ENCODE data around the gene CHTF18. TPM values are rescaled to one million over a fixed set of nuclear protein-coding genes. Genes with fewer than 3 reads are reported as not detected.

Gene CHTF18
- total and polyA plus RNA-seq, 9 of the 15 experiments (the other 6 are each of a cell fraction or from before 2014, with no cell fraction given): 2.5 to 123 (median 17.0) TPM

DNA sequence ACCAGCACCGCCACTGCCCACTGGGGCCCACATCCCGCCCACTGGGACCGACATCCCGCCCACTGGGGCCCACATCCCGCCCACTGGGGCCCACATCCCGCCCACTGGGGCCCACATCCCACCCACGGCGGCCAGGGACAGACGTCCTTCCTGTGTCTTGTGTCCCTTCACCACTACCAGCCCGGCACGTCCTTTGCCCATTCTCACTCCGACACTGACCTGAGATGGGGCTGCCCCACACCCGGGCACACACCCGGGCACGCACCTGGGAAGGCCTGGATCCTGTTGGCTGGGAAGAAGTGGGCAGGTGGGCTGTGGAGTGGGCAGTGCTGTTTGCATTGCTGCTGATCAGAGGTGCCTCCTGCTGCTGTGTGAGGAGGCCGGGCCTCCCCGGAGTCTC is 40.5 kb downstream of the CHTF18 start:
- POLR2A ChIA-PET: no interaction called here
- FAIRE-seq (no peak), ATAC-seq (no peak), DNase-seq (ENCODE audit: extremely low read depth in 1 of 4, low spot score in 3 of 4) (no peak)
- no peak overlapping the region for H3K4me2 ChIP-seq (ENCODE audit: insufficient read depth, low read length)
- TF ChIP-seq, protein P1, sequence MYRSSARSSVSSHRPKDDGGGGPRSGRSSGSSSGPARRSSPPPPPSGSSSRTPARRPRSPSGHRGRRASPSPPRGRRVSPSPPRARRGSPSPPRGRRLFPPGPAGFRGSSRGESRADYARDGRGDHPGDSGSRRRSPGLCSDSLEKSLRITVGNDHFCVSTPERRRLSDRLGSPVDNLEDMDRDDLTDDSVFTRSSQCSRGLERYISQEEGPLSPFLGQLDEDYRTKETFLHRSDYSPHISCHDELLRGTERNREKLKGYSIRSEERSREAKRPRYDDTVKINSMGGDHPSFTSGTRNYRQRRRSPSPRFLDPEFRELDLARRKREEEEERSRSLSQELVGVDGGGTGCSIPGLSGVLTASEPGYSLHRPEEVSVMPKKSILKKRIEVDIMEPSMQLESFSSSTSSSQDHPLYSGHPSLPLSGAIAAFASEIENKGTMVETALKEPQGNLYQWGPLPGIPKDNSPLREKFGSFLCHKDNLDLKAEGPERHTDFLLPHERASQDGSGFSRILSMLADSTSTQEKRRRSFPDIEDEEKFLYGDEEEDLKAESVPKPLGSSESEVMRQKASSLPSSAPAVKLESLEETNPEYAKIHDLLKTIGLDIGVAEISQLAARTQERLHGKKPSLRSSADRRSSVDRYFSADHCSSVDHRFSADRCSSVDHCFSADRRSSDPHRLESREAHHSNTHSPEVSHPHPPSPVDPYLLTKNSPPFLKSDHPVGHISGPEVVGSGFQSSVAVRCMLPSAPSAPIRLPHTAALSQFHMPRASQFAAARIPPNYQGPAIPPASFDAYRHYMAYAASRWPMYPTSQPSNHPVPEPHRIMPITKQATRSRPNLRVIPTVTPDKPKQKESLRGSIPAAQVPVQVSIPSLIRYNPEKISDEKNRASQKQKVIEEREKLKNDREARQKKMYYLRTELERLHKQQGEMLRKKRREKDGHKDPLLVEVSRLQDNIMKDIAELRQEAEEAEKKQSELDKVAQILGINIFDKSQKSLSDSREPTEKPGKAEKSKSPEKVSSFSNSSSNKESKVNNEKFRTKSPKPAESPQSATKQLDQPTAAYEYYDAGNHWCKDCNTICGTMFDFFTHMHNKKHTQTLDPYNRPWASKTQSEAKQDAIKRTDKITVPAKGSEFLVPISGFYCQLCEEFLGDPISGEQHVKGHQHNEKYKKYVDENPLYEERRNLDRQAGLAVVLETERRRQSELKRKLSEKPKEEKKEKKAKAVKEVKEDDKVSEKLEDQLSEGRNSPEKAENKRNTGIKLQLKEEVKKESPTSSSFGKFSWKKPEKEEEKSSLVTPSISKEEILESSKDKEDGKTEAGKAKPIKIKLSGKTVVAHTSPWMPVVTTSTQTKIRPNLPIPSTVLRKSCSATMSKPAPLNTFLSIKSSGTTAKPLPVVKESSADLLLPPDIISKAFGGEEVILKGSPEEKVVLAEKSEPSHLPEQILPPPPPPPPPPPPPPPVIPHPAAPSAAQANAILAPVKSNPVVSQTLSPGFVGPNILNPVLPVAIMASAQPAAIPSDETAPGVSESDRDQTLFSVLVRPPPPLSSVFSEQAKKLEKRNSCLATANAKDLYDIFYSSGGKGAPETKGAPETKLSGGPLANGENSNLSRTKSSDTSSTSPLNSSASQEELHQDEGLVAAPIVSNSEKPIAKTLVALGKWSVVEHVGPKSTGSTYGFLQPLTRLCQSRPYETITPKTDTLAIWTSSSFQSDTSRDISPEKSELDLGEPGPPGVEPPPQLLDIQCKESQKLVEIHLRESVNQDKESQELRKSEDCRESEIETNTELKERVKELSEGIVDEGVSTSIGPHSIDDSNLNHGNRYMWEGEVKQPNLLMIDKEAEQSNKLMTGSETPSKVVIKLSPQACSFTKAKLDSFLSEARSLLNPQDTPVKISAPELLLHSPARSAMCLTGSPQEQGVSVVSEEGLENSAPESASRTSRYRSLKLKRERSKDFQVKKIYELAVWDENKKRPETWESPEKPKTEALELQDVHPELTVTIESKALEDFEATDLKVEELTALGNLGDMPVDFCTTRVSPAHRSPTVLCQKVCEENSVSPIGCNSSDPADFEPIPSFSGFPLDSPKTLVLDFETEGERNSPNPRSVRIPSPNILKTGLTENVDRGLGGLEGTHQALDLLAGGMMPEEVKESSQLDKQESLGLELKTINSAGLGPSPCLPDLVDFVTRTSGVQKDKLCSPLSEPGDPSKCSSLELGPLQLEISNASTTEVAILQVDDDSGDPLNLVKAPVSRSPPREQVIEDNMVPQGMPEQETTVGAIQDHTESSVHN (IDR thresholded peaks at IDR 0.05; ENCODE audit: borderline replicate concordance in 1 of 2, low read depth in 1 of 2): no peak
- no peak for TF ChIP-seq E2F3 (CRISPR knock-in tag; IDR thresholded peaks at IDR 0.05)
- TF ChIP-seq NCOA6 (IDR thresholded peaks at IDR 0.05): no peak
- no peak for TF ChIP-seq FOXJ3 (CRISPR knock-in tag; IDR thresholded peaks at IDR 0.05)
- no peak for TF ChIP-seq BRF1 (IDR thresholded peaks at IDR 0.05; ENCODE audit: borderline replicate concordance, extremely low read depth, insufficient read length)
- no peak for TF ChIP-seq LCOR (CRISPR knock-in tag; IDR thresholded peaks at IDR 0.05)
- TF ChIP-seq CREB1 (IDR thresholded peaks at IDR 0.05): no peak
- TF ChIP-seq CREB1 (CRISPR knock-in tag; IDR thresholded peaks at IDR 0.05): no peak
- no peak for TF ChIP-seq MYC (IDR thresholded peaks at IDR 0.05; ENCODE audit: low read depth, low read length)
- no peak for TF ChIP-seq MYC (CRISPR knock-in tag; IDR thresholded peaks at IDR 0.05; ENCODE audit: borderline replicate concordance, low read depth)
- TF ChIP-seq POLR3A (IDR thresholded peaks at IDR 0.05; ENCODE audit: borderline replicate concordance, extremely low read depth, insufficient read depth, insufficient read length): no peak
- no peak for TF ChIP-seq XRCC3 (IDR thresholded peaks at IDR 0.05)
- H4K20me1 ChIP-seq (replicated peaks; ENCODE audit: control insufficient read depth, insufficient read depth, low read length): no peaks in the 10 kb centered on the region
- H2AFZ ChIP-seq (ENCODE audit: low read depth, low read length): no peak overlapping the region
- no peaks in the 10 kb centered on the region for H3K9me3 ChIP-seq (replicated peaks; ENCODE audit: control insufficient read depth, insufficient read depth, low read depth, low read length)
- in situ Hi-C loops (cut with MboI) (no loop called here), intact Hi-C loops (cut with micrococcal nuclease) (no loop called here)
- no peak overlapping the region for H3K27ac ChIP-seq (ENCODE audit: extremely low read depth, low read depth, low read length)
- CTCF ChIA-PET (ENCODE audit: low intra/inter-chr PET ratio): no interaction called here
- H3K9ac ChIP-seq (ENCODE audit: insufficient read depth in 1 of 2, low read depth in 2 of 2, low read length in 2 of 2): no peak overlapping the region
- no peaks in the 10 kb centered on the region for H3K79me2 ChIP-seq (ENCODE audit: control insufficient read depth, insufficient read depth, low read length)
- H3K9me1 ChIP-seq (ENCODE audit: control insufficient read depth, insufficient read depth, low read length): no peaks in the 10 kb centered on the region
- peaks cover 0 to 43% of the 10 kb centered on the region in 2 experiments; a peak in 3 of 5 replicates for H3K4me1 ChIP-seq (replicated peaks in 1 of 2; ENCODE audit: control insufficient read depth in 2 of 2, insufficient read depth in 2 of 2, low read length in 2 of 2)
- H3K36me3 ChIP-seq (ENCODE audit: control insufficient read depth, insufficient read depth, low read length): no peaks in the 10 kb centered on the region
- peaks cover 70 to 90% of the 10 kb centered on the region in 2 experiments; a peak in 4 of 5 replicates for H3K27me3 ChIP-seq (ENCODE audit: control insufficient read depth in 2 of 2, insufficient read depth in 2 of 2, low read length in 2 of 2)
- BruUV-seq (replicated peaks): no TSS peak
- 2% methylated on average over 12 of the region's 17 CpGs for WGBS (ENCODE audit: insufficient coverage, low coverage, missing lambda C conversion rate)
- no peak overlapping the region for H3K4me3 ChIP-seq
